ENCODE results near the gene TCF25. TPM values are rescaled to one million over a fixed set of nuclear protein-coding genes. Genes with fewer than 3 reads are reported as not detected.

The TCF25 gene
- total RNA-seq, 1 experiment from 2014 or later: 270 TPM

GRCh38 chr16:89847940-89848297 is 25.5 kb upstream of the TCF25 start:
- Mint-ChIP-seq H3K27me3 (ENCODE audit: unreplicated experiment) (no peaks in the 10 kb centered on the region), H3K9me3 (ENCODE audit: low read depth, unreplicated experiment) (no peaks in the 10 kb centered on the region), H3K4me3 (ENCODE audit: low read depth, unreplicated experiment) (no peak overlapping the region), H3K4me1 (ENCODE audit: low read depth, unreplicated experiment) (peaks cover 3% of the 10 kb centered on the region), H3K36me3 (ENCODE audit: insufficient read depth, unreplicated experiment) (peaks cover 29% of the 10 kb centered on the region), H3K27ac (ENCODE audit: unreplicated experiment) (no peak overlapping the region)
- no TSS peak for BruUV-seq (replicated peaks)
- TF ChIP-seq, protein P1, sequence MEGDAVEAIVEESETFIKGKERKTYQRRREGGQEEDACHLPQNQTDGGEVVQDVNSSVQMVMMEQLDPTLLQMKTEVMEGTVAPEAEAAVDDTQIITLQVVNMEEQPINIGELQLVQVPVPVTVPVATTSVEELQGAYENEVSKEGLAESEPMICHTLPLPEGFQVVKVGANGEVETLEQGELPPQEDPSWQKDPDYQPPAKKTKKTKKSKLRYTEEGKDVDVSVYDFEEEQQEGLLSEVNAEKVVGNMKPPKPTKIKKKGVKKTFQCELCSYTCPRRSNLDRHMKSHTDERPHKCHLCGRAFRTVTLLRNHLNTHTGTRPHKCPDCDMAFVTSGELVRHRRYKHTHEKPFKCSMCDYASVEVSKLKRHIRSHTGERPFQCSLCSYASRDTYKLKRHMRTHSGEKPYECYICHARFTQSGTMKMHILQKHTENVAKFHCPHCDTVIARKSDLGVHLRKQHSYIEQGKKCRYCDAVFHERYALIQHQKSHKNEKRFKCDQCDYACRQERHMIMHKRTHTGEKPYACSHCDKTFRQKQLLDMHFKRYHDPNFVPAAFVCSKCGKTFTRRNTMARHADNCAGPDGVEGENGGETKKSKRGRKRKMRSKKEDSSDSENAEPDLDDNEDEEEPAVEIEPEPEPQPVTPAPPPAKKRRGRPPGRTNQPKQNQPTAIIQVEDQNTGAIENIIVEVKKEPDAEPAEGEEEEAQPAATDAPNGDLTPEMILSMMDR (IDR thresholded peaks at IDR 0.05; ENCODE audit: unreplicated experiment): no peak
- no peak for DNase-seq
- CTCF ChIA-PET: no interaction called here
- intact Hi-C loops (cut with micrococcal nuclease; ENCODE audit: unreplicated experiment): no loop called here

DNA sequence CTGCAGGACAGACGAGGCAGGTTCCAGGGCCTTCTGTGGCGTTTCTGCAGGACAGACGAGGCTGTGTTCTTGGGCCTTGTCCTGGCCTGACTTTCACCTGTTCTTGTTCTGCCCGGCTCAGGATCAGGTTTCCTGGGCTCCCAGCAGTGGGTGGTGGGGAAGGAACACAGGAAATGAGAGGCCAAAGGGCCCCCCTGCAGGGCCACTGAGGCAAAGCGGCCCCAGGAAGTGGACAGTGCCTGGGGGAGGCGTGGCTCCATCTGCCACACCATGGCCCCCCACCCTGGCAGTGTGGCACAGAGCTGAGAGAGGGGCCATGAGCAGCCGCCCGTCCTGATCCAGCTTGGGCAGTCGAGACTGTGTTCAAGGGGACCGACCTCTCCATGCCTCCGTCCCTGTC is 24.4 kb upstream of the TCF25 start:
- TF ChIP-seq, protein P1 (IDR thresholded peaks at IDR 0.05; ENCODE audit: unreplicated experiment): no peak
- Mint-ChIP-seq H3K4me1 (ENCODE audit: low read depth, unreplicated experiment) (no peaks in the 10 kb centered on the region), H3K4me3 (ENCODE audit: low read depth, unreplicated experiment) (no peak overlapping the region), H3K36me3 (ENCODE audit: insufficient read depth, unreplicated experiment) (peaks cover 34% of the 10 kb centered on the region), H3K27ac (ENCODE audit: unreplicated experiment) (no peak overlapping the region), H3K27me3 (ENCODE audit: unreplicated experiment) (no peaks in the 10 kb centered on the region), H3K9me3 (ENCODE audit: low read depth, unreplicated experiment) (no peaks in the 10 kb centered on the region)
- DNase-seq: no peak
- intact Hi-C loops (cut with micrococcal nuclease; ENCODE audit: unreplicated experiment): no loop called here
- CTCF ChIA-PET: interaction anchor here (0.9 kb wide), 1 partner anchor 11 kb away, joined by 3 read pairs; no protein-coding TSS in a partner anchor
- no TSS peak for BruUV-seq (replicated peaks)

DNA sequence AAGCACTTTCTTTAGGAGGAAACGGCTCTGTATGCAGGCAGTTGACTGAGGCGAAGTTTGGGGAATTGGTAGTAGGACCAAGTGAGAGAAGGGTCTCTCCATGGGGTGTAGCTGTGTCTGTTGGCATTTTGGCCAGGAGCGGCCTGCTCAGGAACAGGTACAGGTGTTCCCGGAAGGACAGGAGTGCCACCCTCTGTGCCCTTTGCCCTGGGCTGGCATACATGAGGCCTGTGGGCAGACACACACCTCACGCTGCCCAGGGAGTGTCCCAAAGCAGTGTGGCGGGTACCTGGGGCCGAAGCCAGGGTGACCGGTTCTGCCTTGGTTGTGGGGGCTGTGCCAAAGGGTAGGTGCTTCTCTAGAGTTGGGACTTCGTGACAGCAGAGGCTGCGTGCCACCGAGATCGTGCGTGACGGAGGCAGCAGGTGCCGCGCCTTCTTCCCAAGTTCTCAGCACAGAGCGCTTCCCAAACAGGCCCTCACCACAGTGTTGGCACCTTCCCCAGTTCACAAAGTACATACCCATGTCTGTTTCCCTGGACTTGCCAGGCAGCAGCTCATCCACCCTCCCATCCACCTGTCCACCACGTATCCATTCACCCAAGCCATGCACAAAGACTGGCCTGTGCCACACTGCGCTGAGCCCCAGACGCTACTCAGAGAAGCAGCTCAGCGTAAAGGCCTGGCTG is 19.9 kb upstream of the TCF25 start:
- BruUV-seq (replicated peaks): no TSS peak
- no peak for DNase-seq
- H3K36me3 Mint-ChIP-seq (ENCODE audit: insufficient read depth, unreplicated experiment): peaks cover 32% of the 10 kb centered on the region
- intact Hi-C loops (cut with micrococcal nuclease; ENCODE audit: unreplicated experiment): no loop called here
- CTCF ChIA-PET: no interaction called here
- H3K27me3 Mint-ChIP-seq (ENCODE audit: unreplicated experiment): no peaks in the 10 kb centered on the region
- TF ChIP-seq, protein P1 (IDR thresholded peaks at IDR 0.05; ENCODE audit: unreplicated experiment): no peak
- H3K27ac Mint-ChIP-seq (ENCODE audit: unreplicated experiment): no peak overlapping the region
- H3K4me1 Mint-ChIP-seq (ENCODE audit: low read depth, unreplicated experiment): no peaks in the 10 kb centered on the region
- no peaks in the 10 kb centered on the region for H3K9me3 Mint-ChIP-seq (ENCODE audit: low read depth, unreplicated experiment)
- H3K4me3 Mint-ChIP-seq (ENCODE audit: low read depth, unreplicated experiment): no peak overlapping the region

- TF ChIP-seq, protein P1 (IDR thresholded peaks at IDR 0.05; ENCODE audit: unreplicated experiment): no peak
- Mint-ChIP-seq H3K4me3 (ENCODE audit: low read depth, unreplicated experiment) (no peak overlapping the region), H3K27ac (ENCODE audit: unreplicated experiment) (no peak overlapping the region), H3K36me3 (ENCODE audit: insufficient read depth, unreplicated experiment) (peaks cover 33% of the 10 kb centered on the region), H3K27me3 (ENCODE audit: unreplicated experiment) (no peaks in the 10 kb centered on the region), H3K4me1 (ENCODE audit: low read depth, unreplicated experiment) (no peaks in the 10 kb centered on the region), H3K9me3 (ENCODE audit: low read depth, unreplicated experiment) (no peaks in the 10 kb centered on the region)
- BruUV-seq (replicated peaks): no TSS peak
- CTCF ChIA-PET: no interaction called here
- intact Hi-C loops (cut with micrococcal nuclease; ENCODE audit: unreplicated experiment): no loop called here
- no peak for DNase-seq
Measured at GRCh38 chr16:89855301-89855945, 18.0 kb upstream of the TCF25 start.

Measured in Calu3 (cell line).